Trophoblast cell (in vitro differentiated cells and primary cell): ENCODE results near the gene SAPCD2.
A peak's percentile ranks its signal among the peaks of the same experiment; 100 is the strongest.

Source experiments
- DNase-seq, 2 donors: peaks; one replicate each; pipeline ENCODE4 v3.0.0-alpha.2; 2016
- H2AFZ ChIP-seq: 2 replicates; pipeline ENCODE4 v1.6.1; 2013; ENCODE audit warnings: low read length, moderate library complexity, mild to moderate bottlenecking; ENCODE audit not compliant: insufficient read depth, poor library complexity
- H2AK5ac ChIP-seq: 2 replicates; pipeline ENCODE4 v1.6.1; 2013; ENCODE audit warnings: mild to moderate bottlenecking, low read length
- H2BK120ac ChIP-seq: 2 replicates; pipeline ENCODE4 v1.6.1; 2013; ENCODE audit warnings: low read length, mild to moderate bottlenecking, moderate library complexity; ENCODE audit not compliant: insufficient read depth, poor library complexity
- H2BK12ac ChIP-seq: 2 replicates; pipeline ENCODE4 v1.6.1; 2013; ENCODE audit warnings: mild to moderate bottlenecking, low read length, moderate library complexity
- H2BK5ac ChIP-seq: 2 replicates; pipeline ENCODE4 v1.6.1; 2013; ENCODE audit warnings: low read length, low read depth, moderate library complexity, mild to moderate bottlenecking; ENCODE audit not compliant: poor library complexity
- H3K14ac ChIP-seq: 2 replicates; pipeline ENCODE4 v1.6.1; 2013; ENCODE audit warnings: mild to moderate bottlenecking, low read length
- H3K18ac ChIP-seq: 2 replicates; pipeline ENCODE4 v1.6.1; 2013; ENCODE audit warnings: mild to moderate bottlenecking, low read length
- H3K23ac ChIP-seq: 2 replicates; pipeline ENCODE4 v1.6.1; 2013; ENCODE audit warnings: low read length
- H3K27ac ChIP-seq: 2 replicates; pipeline ENCODE4 v1.5.1; 2013; ENCODE audit warnings: low read depth, mild to moderate bottlenecking, inconsistent platforms, low read length, moderate library complexity
- H3K27me3 ChIP-seq: 2 replicates; pipeline ENCODE4 v1.6.1; 2013; ENCODE audit warnings: inconsistent platforms, mild to moderate bottlenecking, low read length, moderate library complexity; ENCODE audit not compliant: insufficient read depth
- H3K36me3 ChIP-seq, 2 experiments: 1 replicate in 1 of 2; 2 replicates in 1 of 2; pipeline ENCODE4 v1.6.1; 2013; ENCODE audit warnings: low read length in 2 of 2, mild to moderate bottlenecking in 2 of 2, moderate library complexity in 1 of 2; ENCODE audit not compliant: insufficient read depth in 2 of 2, control insufficient read depth in 1 of 2
- H3K4ac ChIP-seq: 2 replicates; pipeline ENCODE4 v1.6.1; 2013; ENCODE audit warnings: low read depth, mild to moderate bottlenecking, low read length, moderate library complexity
- H3K4me1 ChIP-seq, 2 experiments: 1 replicate in 1 of 2; 2 replicates in 1 of 2; pipeline ENCODE4 v1.6.1; 2013; ENCODE audit warnings: low read length in 2 of 2, mild to moderate bottlenecking in 2 of 2, moderate library complexity in 1 of 2; ENCODE audit not compliant: insufficient read depth in 2 of 2, control insufficient read depth in 1 of 2
- H3K4me2 ChIP-seq: 2 replicates; pipeline ENCODE4 v1.6.1; 2013; ENCODE audit warnings: inconsistent platforms, mild to moderate bottlenecking, low read length, moderate library complexity
- H3K4me3 ChIP-seq: 2 replicates; pipeline ENCODE4 v1.5.1; 2013; ENCODE audit warnings: mild to moderate bottlenecking, low read depth, low read length, inconsistent platforms
- H3K79me1 ChIP-seq: one replicate; pipeline ENCODE4 v1.6.1; 2013; ENCODE audit warnings: low read length
- H3K79me2 ChIP-seq: 2 replicates; pipeline ENCODE4 v1.6.1; 2013; ENCODE audit warnings: low read length, mild to moderate bottlenecking; ENCODE audit not compliant: control insufficient read depth, insufficient read depth, poor library complexity
- H3K9ac ChIP-seq: 2 replicates; pipeline ENCODE4 v1.6.1; 2013; ENCODE audit warnings: mild to moderate bottlenecking, low read length
- H3K9me3 ChIP-seq: 2 replicates; pipeline ENCODE4 v1.6.1; 2013; ENCODE audit warnings: low read depth, mild to moderate bottlenecking, control low read depth, inconsistent platforms, low read length; ENCODE audit not compliant: insufficient read depth
- H4K12ac ChIP-seq: 2 replicates; pipeline ENCODE4 v1.6.1; 2013; ENCODE audit warnings: low read depth, mild to moderate bottlenecking, low read length, moderate library complexity
- H4K8ac ChIP-seq: 2 replicates; pipeline ENCODE4 v1.6.1; 2013; ENCODE audit warnings: low read depth, mild to moderate bottlenecking, low read length, moderate library complexity
- H4K91ac ChIP-seq: one replicate; pipeline ENCODE4 v1.6.1; 2013; ENCODE audit warnings: low read depth, mild to moderate bottlenecking, low read length, moderate library complexity
- WGBS: extraction: QIAGEN DNeasy Blood & Tissue Kit; methylation state at CpG from one replicate; pipeline ENCODE4 v1.1.7; 2013; ENCODE audit warnings: missing lambda C conversion rate; ENCODE audit not compliant: insufficient read length, insufficient coverage; ENCODE audit errors: extremely low coverage; 5-methylcytosine and 5-hydroxymethylcytosine counted together

Gene SAPCD2

GRCh38 chr9:137045294-137046087 is 24.9 kb downstream of the SAPCD2 start:
- Histone ChIP-seq H3K9ac (no peak overlapping the region), H3K4me3 (peak overlapping the region; percentile 51), H3K79me2 (no peaks in the 10 kb centered on the region), H2BK120ac (no peak overlapping the region), H3K4me1 (peaks cover 9 to 14% of the 10 kb centered on the region in 2 experiments), H2BK12ac (no peak overlapping the region), H2BK5ac (no peak overlapping the region), H3K4ac (no peak overlapping the region), H3K27me3 (peaks cover 33% of the 10 kb centered on the region), H3K14ac (no peak overlapping the region), H3K79me1 (no peaks in the 10 kb centered on the region), H3K9me3 (peaks cover 3% of the 10 kb centered on the region), H3K18ac (no peak overlapping the region), H4K91ac (no peak overlapping the region), H3K23ac (no peak overlapping the region), H2AK5ac (no peak overlapping the region), H3K27ac (no peak overlapping the region), H2AFZ (no peak overlapping the region), H4K8ac (no peak overlapping the region), H4K12ac (no peak overlapping the region), H3K36me3 (no peaks in the 10 kb centered on the region), H3K4me2 (peak overlapping the region; percentile 75)
- WGBS: no CpG with 5 or more reads among the region's 96 CpGs
- peak in 1 of 2 donors; percentile 25 for DNase-seq

DNA sequence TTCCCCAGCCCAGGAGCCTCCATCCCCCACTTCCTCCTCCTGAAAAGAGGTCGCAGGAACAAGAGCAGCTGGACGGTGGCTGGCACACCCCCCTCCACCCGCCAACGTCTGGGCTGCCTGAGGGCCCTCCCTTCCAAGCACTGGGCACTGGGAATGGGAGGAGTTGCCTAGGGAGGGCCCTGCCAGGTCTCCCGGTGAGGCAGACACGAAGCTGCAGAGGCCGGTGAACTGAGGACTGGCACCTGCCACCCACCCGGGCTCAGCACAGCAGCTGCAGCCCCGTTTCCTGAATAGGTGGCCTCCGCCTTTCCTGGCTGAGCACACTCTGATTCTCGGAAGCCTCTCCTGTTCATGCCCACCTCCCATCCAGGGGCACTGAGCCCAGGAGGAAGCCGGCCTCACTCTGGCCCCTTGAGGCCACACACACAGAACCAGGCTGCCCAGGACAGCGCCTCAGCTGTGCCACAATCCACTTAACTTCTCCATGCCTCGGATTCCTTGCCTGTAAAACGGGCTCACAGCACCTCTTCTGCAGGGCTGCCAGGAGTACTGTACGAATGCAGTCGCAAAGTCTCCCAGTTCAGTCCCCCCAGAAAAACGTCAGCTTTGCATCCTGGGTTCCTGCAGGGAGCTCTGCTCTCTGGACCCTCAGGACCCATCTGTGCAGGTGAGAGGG is 25.7 kb downstream of the SAPCD2 start:
- no peak overlapping the region for H3K14ac ChIP-seq

DNA sequence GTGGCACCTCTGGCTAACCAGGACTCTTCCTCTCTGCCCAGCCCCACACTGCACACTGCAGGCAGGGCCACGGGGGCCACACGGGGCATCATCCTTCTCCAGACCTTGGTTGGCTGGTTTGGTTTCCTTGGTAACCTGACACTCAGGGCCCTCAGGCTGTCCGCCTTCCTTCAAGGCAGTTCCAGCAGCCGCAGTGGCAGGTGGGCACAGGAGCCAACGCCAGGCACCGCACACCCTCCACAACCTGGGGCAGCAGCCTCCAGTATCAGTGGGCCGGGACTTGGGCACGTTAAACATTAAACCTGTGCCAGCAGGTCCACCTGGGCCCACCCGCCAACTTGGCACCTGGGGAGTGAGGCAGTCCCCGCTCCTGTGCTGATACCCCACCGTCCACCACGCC is 26.3 kb downstream of the SAPCD2 start:
- Histone ChIP-seq H3K9ac (no peak overlapping the region), H3K4me1 (peaks cover 9 to 14% of the 10 kb centered on the region in 2 experiments), H4K91ac (no peak overlapping the region), H3K23ac (no peak overlapping the region), H3K4me2 (no peak overlapping the region), H2BK12ac (no peak overlapping the region), H3K27me3 (peaks cover 26% of the 10 kb centered on the region), H3K4ac (no peak overlapping the region), H3K9me3 (peaks cover 2% of the 10 kb centered on the region), H3K79me2 (no peaks in the 10 kb centered on the region), H4K8ac (no peak overlapping the region), H2BK5ac (no peak overlapping the region), H2AK5ac (no peak overlapping the region), H3K18ac (no peak overlapping the region), H3K36me3 (no peaks in the 10 kb centered on the region), H4K12ac (no peak overlapping the region), H2BK120ac (no peak overlapping the region), H3K4me3 (no peak overlapping the region), H3K14ac (no peak overlapping the region), H3K79me1 (no peaks in the 10 kb centered on the region), H2AFZ (no peak overlapping the region), H3K27ac (no peak overlapping the region)
- DNase-seq: no peak
- WGBS: no CpG with 5 or more reads among the region's 12 CpGs

More for the DNA sequence above, 25.7 kb downstream of the SAPCD2 start:
- no peak overlapping the region for H3K9ac ChIP-seq
- no peak overlapping the region for H4K8ac ChIP-seq
- H2BK12ac ChIP-seq: no peak overlapping the region
- H3K36me3 ChIP-seq: no peaks in the 10 kb centered on the region
- H2AFZ ChIP-seq: no peak overlapping the region
- no peak overlapping the region for H3K4ac ChIP-seq
- H3K4me2 ChIP-seq: no peak overlapping the region
- H3K27me3 ChIP-seq: peaks cover 30% of the 10 kb centered on the region
- no peak overlapping the region for H3K27ac ChIP-seq
- no peaks in the 10 kb centered on the region for H3K79me2 ChIP-seq
- H3K9me3 ChIP-seq: peaks cover 2% of the 10 kb centered on the region
- no peak overlapping the region for H2AK5ac ChIP-seq
- peaks cover 9 to 14% of the 10 kb centered on the region in 2 experiments for H3K4me1 ChIP-seq
- H3K23ac ChIP-seq: no peak overlapping the region
- no peak overlapping the region for H3K4me3 ChIP-seq
- H2BK120ac ChIP-seq: no peak overlapping the region
- no peak overlapping the region for H4K91ac ChIP-seq
- DNase-seq: no peak
- no peak overlapping the region for H4K12ac ChIP-seq
- no peak overlapping the region for H2BK5ac ChIP-seq
- H3K18ac ChIP-seq: no peak overlapping the region
- no peaks in the 10 kb centered on the region for H3K79me1 ChIP-seq
- no CpG with 5 or more reads among the region's 18 CpGs for WGBS

GRCh38 chr9:137042751-137043727 is 27.3 kb downstream of the SAPCD2 start:
- Histone ChIP-seq H2AK5ac (no peak overlapping the region), H4K12ac (no peak overlapping the region), H3K4me2 (no peak overlapping the region), H3K9ac (no peak overlapping the region), H3K27me3 (peaks cover 24% of the 10 kb centered on the region), H4K8ac (no peak overlapping the region), H3K36me3 (no peaks in the 10 kb centered on the region), H3K27ac (no peak overlapping the region), H3K79me2 (no peaks in the 10 kb centered on the region), H3K18ac (no peak overlapping the region), H2BK12ac (no peak overlapping the region), H3K4me1 (peaks cover 9 to 14% of the 10 kb centered on the region in 2 experiments), H2AFZ (no peak overlapping the region), H2BK120ac (no peak overlapping the region), H3K9me3 (peaks cover 3% of the 10 kb centered on the region), H4K91ac (no peak overlapping the region), H3K79me1 (no peaks in the 10 kb centered on the region), H3K4me3 (no peak overlapping the region), H3K14ac (no peak overlapping the region), H3K23ac (no peak overlapping the region), H2BK5ac (no peak overlapping the region), H3K4ac (no peak overlapping the region)
- no peak for DNase-seq
- WGBS: no CpG with 5 or more reads among the region's 36 CpGs
